H1 (cell line): ENCODE results near the gene GPATCH4. TPM values are rescaled to one million over a fixed set of nuclear protein-coding genes. Genes with fewer than 3 reads are reported as not detected.
"Not testable (repeated sequence)": the region's sequence is repeated elsewhere in the genome, so short reads cannot be mapped to it uniquely, and the experiment has no call there.

Experiments
- CTCF ChIA-PET: fragments of 300-600 bp; sonication (Branson Sonifier 250); formaldehyde crosslinking; loops from one replicate; lab custom pipeline; 2021; ENCODE audit not compliant: partially characterized antibody; lab: Charles Lee
- POLR2A ChIA-PET: fragments of 300-600 bp; sonication (Branson Sonifier 250); formaldehyde crosslinking; loops from one replicate; lab custom pipeline; 2021; ENCODE audit warnings: inconsistent platforms; ENCODE audit not compliant: partially characterized antibody; lab: Charles Lee
- DNase-seq, 2 experiments: peaks; one replicate each; pipeline versions ENCODE4 v3.0.0 to v3.0.0-alpha.2; 2010 to 2022; ENCODE audit warnings: low spot score in 2 of 2, low read depth in 1 of 2, mixed read lengths in 1 of 2
- FAIRE-seq: peaks from 2 replicates; lab custom pipeline; 2011; peaks lifted over from hg19 to GRCh38; lab: Jason Lieb, UNC
- H2AFZ ChIP-seq: 2 replicates; pipeline ENCODE4 v1.8.1; 2012; ENCODE audit warnings: low read length, inconsistent platforms
- H2AK5ac ChIP-seq: 2 replicates; pipeline ENCODE4 v1.6.1; 2013; ENCODE audit warnings: low read depth, low read length
- H2BK120ac ChIP-seq: replicated peaks from 2 replicates; pipeline ENCODE3; 2013; ENCODE audit warnings: low read depth, low read length, inconsistent platforms
- H2BK12ac ChIP-seq: 2 replicates; pipeline ENCODE4 v1.6.1; 2013; ENCODE audit warnings: low read depth, low read length
- H2BK15ac ChIP-seq: 2 replicates; pipeline ENCODE4 v1.6.1; 2013; ENCODE audit warnings: low read length
- H2BK20ac ChIP-seq: 2 replicates; pipeline ENCODE4 v1.6.1; 2013; ENCODE audit warnings: low read length
- H2BK5ac ChIP-seq: 2 replicates; pipeline ENCODE4 v1.6.1; 2013; ENCODE audit warnings: low read depth, low read length
- H3K14ac ChIP-seq: 2 replicates; pipeline ENCODE4 v1.6.1; 2013; ENCODE audit warnings: inconsistent platforms; ENCODE audit not compliant: insufficient read length
- H3K18ac ChIP-seq: 2 replicates; pipeline ENCODE4 v1.6.1; 2013; ENCODE audit warnings: low read length; ENCODE audit errors: extremely low read depth
- H3K23ac ChIP-seq: 2 replicates; pipeline ENCODE4 v1.6.1; 2013; ENCODE audit warnings: inconsistent platforms; ENCODE audit not compliant: insufficient read length
- H3K23me2 ChIP-seq: 2 replicates; pipeline ENCODE4 v1.6.1; 2013; ENCODE audit warnings: low read depth, low read length
- H3K27ac ChIP-seq: 2 replicates; pipeline ENCODE4 v1.6.1; 2011; ENCODE audit warnings: low read depth, low read length, inconsistent platforms
- H3K27me3 ChIP-seq, 4 experiments: replicated peaks in 1 of 4; 1 replicate in 1 of 4; 2 replicates in 3 of 4; pipeline versions ENCODE4 v1.6.1 to v1.8.1; 2011 to 2013; ENCODE audit warnings: low read length in 3 of 4, mild to moderate bottlenecking in 3 of 4, inconsistent platforms in 2 of 4, mixed read lengths in 2 of 4, moderate library complexity in 1 of 4; ENCODE audit not compliant: control insufficient read depth in 3 of 4, insufficient read depth in 3 of 4; ENCODE audit errors: extremely low read depth in 1 of 4
- H3K36me3 ChIP-seq, 4 experiments: 2 replicates each; pipeline versions ENCODE4 v1.6.1 to v1.8.1; 2011 to 2013; ENCODE audit warnings: mild to moderate bottlenecking in 4 of 4, low read length in 3 of 4, moderate library complexity in 2 of 4, control low read depth in 1 of 4, inconsistent platforms in 1 of 4; ENCODE audit not compliant: insufficient read depth in 4 of 4, control insufficient read depth in 2 of 4
- H3K4ac ChIP-seq: replicated peaks from 2 replicates; pipeline ENCODE3; 2013; ENCODE audit warnings: low read length, low read depth, mixed read lengths, inconsistent platforms; ENCODE audit not compliant: insufficient read length
- H3K4me1 ChIP-seq, 4 experiments: replicated peaks in 1 of 4; 1 replicate in 1 of 4; 2 replicates in 3 of 4; pipeline versions ENCODE4 v1.6.1 to v1.8.1; 2011 to 2013; ENCODE audit warnings: low read length in 3 of 4, inconsistent platforms in 2 of 4, mixed read lengths in 1 of 4; ENCODE audit not compliant: insufficient read depth in 4 of 4, control insufficient read depth in 3 of 4
- H3K4me2 ChIP-seq, 2 experiments: 2 replicates each; pipeline versions ENCODE4 v1.6.1 to v1.8.1; 2011 to 2013; ENCODE audit warnings: low read depth in 2 of 2, low read length in 2 of 2, control low read depth in 1 of 2, inconsistent platforms in 1 of 2, mild to moderate bottlenecking in 1 of 2; ENCODE audit not compliant: insufficient read depth in 1 of 2
- H3K4me3 ChIP-seq, 4 experiments: fragments of 200-600, 300-600 bp in 1 of 4; sonication (generic), shearing (Covaris generic), sonication (Bioruptor Twin) in 1 of 4; 2 replicates each; pipeline versions ENCODE4 v1.5.1 to v1.8.1; 2011 to 2016; ENCODE audit warnings: low read length in 4 of 4, low read depth in 3 of 4, control low read depth in 2 of 4, inconsistent platforms in 2 of 4, mild to moderate bottlenecking in 2 of 4, mixed read lengths in 1 of 4, moderate library complexity in 1 of 4; ENCODE audit not compliant: insufficient read depth in 2 of 4; ENCODE audit errors: extremely low read depth in 1 of 4
- H3K56ac ChIP-seq: replicated peaks from 2 replicates; pipeline ENCODE3; 2013; ENCODE audit warnings: low read depth, mild to moderate bottlenecking, mixed read lengths, low read length, inconsistent platforms; ENCODE audit not compliant: insufficient read length
- H3K79me1 ChIP-seq: 2 replicates; pipeline ENCODE4 v1.6.1; 2013; ENCODE audit warnings: low read depth, low read length, control low read depth
- H3K79me2 ChIP-seq, 2 experiments: 2 replicates each; pipeline versions ENCODE4 v1.6.1 to v1.8.1; 2012 to 2013; ENCODE audit warnings: low read length in 2 of 2, mild to moderate bottlenecking in 2 of 2, inconsistent platforms in 1 of 2; ENCODE audit not compliant: insufficient read depth in 2 of 2, control insufficient read depth in 1 of 2
- H3K9ac ChIP-seq, 4 experiments: replicated peaks in 1 of 4; 1 replicate in 1 of 4; 2 replicates in 3 of 4; pipeline versions ENCODE4 v1.6.1 to v1.8.1; 2011 to 2013; ENCODE audit warnings: low read depth in 3 of 4, low read length in 3 of 4, control low read depth in 2 of 4, mild to moderate bottlenecking in 2 of 4, moderate library complexity in 2 of 4, inconsistent platforms in 1 of 4; ENCODE audit errors: extremely low read depth in 1 of 4
- H3K9me3 ChIP-seq, 2 experiments: 2 replicates each; pipeline versions ENCODE4 v1.6.1 to v1.8.1; 2012 to 2013; ENCODE audit warnings: mild to moderate bottlenecking in 2 of 2, moderate library complexity in 2 of 2, control low read depth in 1 of 2, inconsistent platforms in 1 of 2, low read depth in 1 of 2, low read length in 1 of 2, mixed read lengths in 1 of 2; ENCODE audit not compliant: insufficient read depth in 2 of 2
- H4K20me1 ChIP-seq, 2 experiments: replicated peaks in 1 of 2; 2 replicates each; pipeline versions ENCODE3 to v1.8.1; 2011 to 2013; ENCODE audit warnings: inconsistent platforms in 2 of 2, low read length in 2 of 2, mild to moderate bottlenecking in 1 of 2; ENCODE audit not compliant: insufficient read depth in 2 of 2, control insufficient read depth in 1 of 2
- H4K5ac ChIP-seq: 2 replicates; pipeline ENCODE4 v1.6.1; 2013; ENCODE audit warnings: low read length, low read depth, mixed read lengths, inconsistent platforms; ENCODE audit not compliant: insufficient read length
- H4K8ac ChIP-seq: 2 replicates; pipeline ENCODE4 v1.8.0; 2013; ENCODE audit warnings: mild to moderate bottlenecking, moderate library complexity, low read length, inconsistent platforms; ENCODE audit not compliant: insufficient read depth; ENCODE audit errors: extremely low read depth
- H4K91ac ChIP-seq: replicated peaks from 2 replicates; pipeline ENCODE3; 2013; ENCODE audit warnings: low read length, mixed read lengths, inconsistent platforms; ENCODE audit not compliant: insufficient read length
- ATF3 ChIP-seq: IDR thresholded peaks from 2 replicates; pipeline ENCODE4 v1.6.1; 2011; ENCODE audit warnings: low read depth, mild to moderate bottlenecking, low read length; ENCODE audit not compliant: insufficient read depth
- CEBPB ChIP-seq: IDR thresholded peaks from 2 replicates; pipeline ENCODE4 v1.6.1; 2012; ENCODE audit warnings: low read depth, low read length
- YY1 ChIP-seq: IDR thresholded peaks from 2 replicates; pipeline ENCODE4 v1.6.1; 2011; ENCODE audit warnings: low read depth, mild to moderate bottlenecking, low read length
- WGBS, 2 experiments: shearing (Covaris generic) in 1 of 2; methylation state at CpG; one replicate each; pipeline versions ENCODE4 v1.1.6 to v1.1.7; 2013 to 2015; ENCODE audit warnings: low lambda C conversion rate in 2 of 2, mixed read lengths in 2 of 2, inconsistent platforms in 1 of 2, low coverage in 1 of 2, missing lambda C conversion rate in 1 of 2; ENCODE audit not compliant: insufficient replicate concordance in 2 of 2, insufficient coverage in 1 of 2, insufficient read length in 1 of 2; ENCODE audit errors: extremely low coverage in 1 of 2, missing lambda C conversion rate in 1 of 2; 5-methylcytosine and 5-hydroxymethylcytosine counted together
- polyA plus RNA-seq, 7 experiments: library from polyadenylated mRNA; depleted of rRNA in 3 of 7; stranded (reverse) in 5 of 7; unstranded in 2 of 7; fragments of >200 nt in 5 of 7; fragments of 200-250 nt in 2 of 7; gene quantifications; 1 replicate in 5 of 7; 2 replicates in 1 of 7; 4 replicates in 1 of 7; pipeline versions ENCODE4 v1.2.1 to v1.2.3, GENCODE V29; 2011 to 2013; ENCODE audit warnings: missing spikeins in 2 of 7, mixed read lengths in 2 of 7
- total RNA-seq: library from RNA; stranded (reverse); fragmentation: NEBNext Ultra II Directional; extraction: Animal tissue kit (Norgen Biotek cat#: 25700); gene quantifications from 2 replicates; pipeline ENCODE4 v1.2.1, GENCODE V29; 2021

The GPATCH4 gene
- total and polyA plus RNA-seq, 2 of the 8 experiments (the other 6 are each of a cell fraction or from before 2014, with no cell fraction given) = 20.5 to 47.9 TPM

DNA sequence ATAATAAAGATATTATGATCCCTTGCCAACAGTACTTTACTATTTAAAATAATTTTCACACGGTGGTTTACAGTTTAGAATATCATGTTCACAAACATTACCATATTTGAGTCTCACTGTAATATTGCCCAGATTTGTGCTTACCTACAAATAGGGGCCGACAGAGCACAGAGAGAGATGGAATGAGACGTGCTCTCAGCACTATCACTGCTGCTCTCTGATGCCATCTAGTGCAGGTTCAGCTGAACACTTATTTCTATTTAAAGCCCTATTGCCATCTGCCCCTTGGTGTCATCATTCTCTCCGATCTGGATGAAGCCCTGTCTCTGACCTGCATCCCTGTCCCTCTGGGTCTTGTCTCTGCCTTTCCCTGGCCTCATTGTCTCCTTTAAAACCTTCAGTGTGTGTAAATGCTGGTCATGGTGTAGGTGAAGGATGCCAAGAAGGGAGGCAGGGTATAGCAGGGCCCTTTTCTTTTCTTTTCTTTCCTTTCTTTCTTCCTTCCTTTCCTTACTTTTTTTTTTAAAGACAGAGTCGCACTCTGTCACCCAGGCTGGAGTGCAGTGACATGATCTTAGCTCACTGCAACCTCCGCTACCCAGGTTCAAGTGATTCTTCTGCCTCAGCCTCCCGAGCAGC lies 6.9 kb upstream of the GPATCH4 start (continued):
- 0 out of 2 replicates have a peak, but pooled peaks have one; percentile 28 for TF ChIP-seq ATF3
- peak; percentile 64; the same call in 1 of the 2 replicates for TF ChIP-seq CEBPB
- TF ChIP-seq YY1 = 0 out of 2 replicates have a peak, but pooled peaks have one; percentile 18

GRCh38 chr1:156607344-156607743 lies 6.1 kb upstream of the GPATCH4 start:
- H3K79me2 ChIP-seq, H3K27ac ChIP-seq, H2BK120ac ChIP-seq, H3K4me2 ChIP-seq, H3K9me3 ChIP-seq, FAIRE-seq, H3K9ac ChIP-seq, H3K18ac ChIP-seq, H2BK20ac ChIP-seq, H4K20me1 ChIP-seq, H3K36me3 ChIP-seq, CTCF ChIA-PET, H3K4me3 ChIP-seq, H4K91ac ChIP-seq, H4K5ac ChIP-seq, H4K8ac ChIP-seq, DNase-seq, H3K4ac ChIP-seq, H3K4me1 ChIP-seq, H3K14ac ChIP-seq, H2AFZ ChIP-seq, H2BK12ac ChIP-seq, H2AK5ac ChIP-seq, H2BK5ac ChIP-seq, H3K27me3 ChIP-seq, POLR2A ChIA-PET, H3K79me1 ChIP-seq, H3K23me2 ChIP-seq, H3K23ac ChIP-seq, H3K56ac ChIP-seq, H2BK15ac ChIP-seq: not testable (repeated sequence)
- 92% methylated on average over 4 of the region's 4 CpGs; no CpG with 5 or more reads in 1 of the 2 experiments for WGBS, 2 experiments
